Measurements from ENCODE around the gene AMBRA1. TPM values are rescaled to one million over a fixed set of nuclear protein-coding genes. Genes with fewer than 3 reads are reported as not detected.

Gene AMBRA1
- total RNA-seq, 3 donors from 2014 or later (not counting 1 experiment from before 2014, with no cell fraction given), result 41.3 to 52.7 (median 46.2) TPM

- intact Hi-C loops (cut with micrococcal nuclease), result no loop called here
- Mint-ChIP-seq H3K4me3 (peak overlapping the region; percentile 86), H3K36me3 (no peaks in the 10 kb centered on the region), H3K27ac (peak overlapping the region; percentile 86 to 94), H3K4me1 (peaks cover 46 to 67% of the 10 kb centered on the region in 2 donors), H3K9me3 (no peaks in the 10 kb centered on the region), H3K27me3 (ENCODE audit: low read depth in 2 of 2) (no peaks in the 10 kb centered on the region)
- peaks cover 78% of the 10 kb centered on the region for H3K4me1 ChIP-seq (ENCODE audit: control insufficient read depth, insufficient read depth, low read length)
- peak overlapping the region; percentile 47 for H3K27ac ChIP-seq (ENCODE audit: low read length)
- peaks cover 27% of the 10 kb centered on the region for H3K36me3 ChIP-seq (ENCODE audit: control insufficient read depth, insufficient read depth, low read length)
- no peak overlapping the region for H3K4me3 ChIP-seq (ENCODE audit: low read length)
- H3K9me3 ChIP-seq (ENCODE audit: control insufficient read depth, insufficient read depth, low read length), result no peaks in the 10 kb centered on the region
- WGBS (ENCODE audit: insufficient coverage), result 61% methylated on average over 20 of the region's 20 CpGs
- DNase-seq, result no peak
- no peaks in the 10 kb centered on the region for H3K27me3 ChIP-seq (ENCODE audit: control insufficient read depth, insufficient read depth, low read length)
- TF ChIP-seq, protein P1, sequence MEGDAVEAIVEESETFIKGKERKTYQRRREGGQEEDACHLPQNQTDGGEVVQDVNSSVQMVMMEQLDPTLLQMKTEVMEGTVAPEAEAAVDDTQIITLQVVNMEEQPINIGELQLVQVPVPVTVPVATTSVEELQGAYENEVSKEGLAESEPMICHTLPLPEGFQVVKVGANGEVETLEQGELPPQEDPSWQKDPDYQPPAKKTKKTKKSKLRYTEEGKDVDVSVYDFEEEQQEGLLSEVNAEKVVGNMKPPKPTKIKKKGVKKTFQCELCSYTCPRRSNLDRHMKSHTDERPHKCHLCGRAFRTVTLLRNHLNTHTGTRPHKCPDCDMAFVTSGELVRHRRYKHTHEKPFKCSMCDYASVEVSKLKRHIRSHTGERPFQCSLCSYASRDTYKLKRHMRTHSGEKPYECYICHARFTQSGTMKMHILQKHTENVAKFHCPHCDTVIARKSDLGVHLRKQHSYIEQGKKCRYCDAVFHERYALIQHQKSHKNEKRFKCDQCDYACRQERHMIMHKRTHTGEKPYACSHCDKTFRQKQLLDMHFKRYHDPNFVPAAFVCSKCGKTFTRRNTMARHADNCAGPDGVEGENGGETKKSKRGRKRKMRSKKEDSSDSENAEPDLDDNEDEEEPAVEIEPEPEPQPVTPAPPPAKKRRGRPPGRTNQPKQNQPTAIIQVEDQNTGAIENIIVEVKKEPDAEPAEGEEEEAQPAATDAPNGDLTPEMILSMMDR (IDR thresholded peaks at IDR 0.05), result no peak
- no peak for ATAC-seq
Observed at GRCh38 chr11:46362156-46363030, 231.4 kb downstream of the AMBRA1 start.

- peak overlapping the region; percentile 81 to 94 for H3K27ac Mint-ChIP-seq
- Histone ChIP-seq H3K9me3 (ENCODE audit: control insufficient read depth, insufficient read depth, low read length) (no peaks in the 10 kb centered on the region), H3K36me3 (ENCODE audit: control insufficient read depth, insufficient read depth, low read length) (peaks cover 23% of the 10 kb centered on the region), H3K4me1 (ENCODE audit: control insufficient read depth, insufficient read depth, low read length) (peaks cover 79% of the 10 kb centered on the region), H3K27me3 (ENCODE audit: control insufficient read depth, insufficient read depth, low read length) (no peaks in the 10 kb centered on the region), H3K4me3 (ENCODE audit: low read length) (peak overlapping the region; percentile 19), H3K27ac (ENCODE audit: low read length) (peak overlapping the region; percentile 47)
- intact Hi-C loops (cut with micrococcal nuclease), result no loop called here
- TF ChIP-seq, protein P1 (IDR thresholded peaks at IDR 0.05), result no peak
- ATAC-seq, result peak; percentile 87 to 91 (median 89)
- H3K4me3 Mint-ChIP-seq, result peak overlapping the region; percentile 86
- H3K4me1 Mint-ChIP-seq, result peaks cover 54 to 70% of the 10 kb centered on the region in 2 donors
- no peaks in the 10 kb centered on the region for H3K27me3 Mint-ChIP-seq (ENCODE audit: low read depth in 2 of 2)
- peak; percentile 56 to 84 for DNase-seq
- H3K36me3 Mint-ChIP-seq, result no peaks in the 10 kb centered on the region
- WGBS (ENCODE audit: insufficient coverage), result 5% methylated on average over 26 of the region's 26 CpGs
- H3K9me3 Mint-ChIP-seq, result no peaks in the 10 kb centered on the region
Observed at GRCh38 chr11:46361283-46362155, 232.3 kb downstream of the AMBRA1 start.

GRCh38 chr11:46360878-46361277, 232.9 kb downstream of the AMBRA1 start:
- H3K4me1 ChIP-seq (ENCODE audit: control insufficient read depth, insufficient read depth, low read length), result peaks cover 80% of the 10 kb centered on the region
- Mint-ChIP-seq H3K36me3 (no peaks in the 10 kb centered on the region), H3K27ac (peak overlapping the region; percentile 81 to 94), H3K4me1 (peaks cover 60 to 74% of the 10 kb centered on the region in 2 donors), H3K27me3 (ENCODE audit: low read depth in 2 of 2) (no peaks in the 10 kb centered on the region), H3K9me3 (no peaks in the 10 kb centered on the region), H3K4me3 (peak overlapping the region; percentile 86)
- peak overlapping the region; percentile 19 for H3K4me3 ChIP-seq (ENCODE audit: low read length)
- no peaks in the 10 kb centered on the region for H3K27me3 ChIP-seq (ENCODE audit: control insufficient read depth, insufficient read depth, low read length)
- intact Hi-C loops (cut with micrococcal nuclease), result no loop called here
- TF ChIP-seq, protein P1 (IDR thresholded peaks at IDR 0.05), result no peak
- 30% methylated on average over 6 of the region's 7 CpGs for WGBS (ENCODE audit: insufficient coverage)
- H3K9me3 ChIP-seq (ENCODE audit: control insufficient read depth, insufficient read depth, low read length), result no peaks in the 10 kb centered on the region
- peaks cover 29% of the 10 kb centered on the region for H3K36me3 ChIP-seq (ENCODE audit: control insufficient read depth, insufficient read depth, low read length)
- peak overlapping the region; percentile 47 for H3K27ac ChIP-seq (ENCODE audit: low read length)
- DNase-seq (peak in 1 of 2 donors; percentile 50), ATAC-seq (peak; percentile 27 to 59 (median 38))

All from natural killer cell (primary cell).